ENCODE results near the gene MZT2B.
"Not testable (repeated sequence)": the region's sequence is repeated elsewhere in the genome, so short reads cannot be mapped to it uniquely, and the experiment has no call there.

The MZT2B gene, protein sequence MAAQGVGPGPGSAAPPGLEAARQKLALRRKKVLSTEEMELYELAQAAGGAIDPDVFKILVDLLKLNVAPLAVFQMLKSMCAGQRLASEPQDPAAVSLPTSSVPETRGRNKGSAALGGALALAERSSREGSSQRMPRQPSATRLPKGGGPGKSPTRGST

GRCh38 chr2:130181880-130182682 is at the start of gene MZT2B:
MZT2B (plus strand) TSS chr2:130182262; CDS start chr2:130182283, 21 bp downstream.
- DNase-seq (ENCODE audit: low spot score), result peak; percentile 91

GRCh38 chr2:130135692-130136541 is 46.1 kb upstream of the MZT2B start:
- peak; percentile 51 for DNase-seq (ENCODE audit: low spot score)

GRCh38 chr2:130136546-130136945 is 45.5 kb upstream of the MZT2B start:
- not testable (repeated sequence) for DNase-seq (ENCODE audit: low spot score)

DNA sequence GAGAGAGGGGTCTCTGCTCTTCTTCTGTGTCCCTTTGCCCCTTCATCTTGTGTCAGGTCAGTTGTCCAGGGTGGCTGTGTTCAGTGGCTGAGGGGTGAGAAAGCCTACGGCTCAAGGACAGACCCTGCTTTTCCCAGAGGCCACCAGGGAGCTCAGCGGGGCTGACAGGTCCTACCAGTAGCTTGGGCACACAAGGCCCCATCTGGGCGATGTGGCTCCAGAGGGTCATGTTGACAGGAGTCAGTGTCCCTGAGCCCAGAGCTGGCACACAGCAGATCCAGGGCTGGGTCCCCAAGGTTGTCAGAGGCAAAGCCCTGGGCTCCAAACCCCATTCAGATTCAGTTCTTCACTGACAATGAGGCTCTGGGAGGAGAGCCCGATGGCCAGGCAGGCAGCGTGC is 44.9 kb upstream of the MZT2B start:
- peak; percentile 15 for DNase-seq (ENCODE audit: low spot score)

GRCh38 chr2:130138326-130138725 is 43.7 kb upstream of the MZT2B start:
- peak; percentile 22 for DNase-seq (ENCODE audit: low spot score)

GRCh38 chr2:130138841-130139251 is 43.2 kb upstream of the MZT2B start:
- peak; percentile 38 for DNase-seq (ENCODE audit: low spot score)

GRCh38 chr2:130139331-130140280 is 42.5 kb upstream of the MZT2B start:
- DNase-seq (ENCODE audit: low spot score), result peak; percentile 30

- DNase-seq (ENCODE audit: low spot score), result peak; percentile 20
These were observed 41.5 kb upstream of the MZT2B start for GRCh38 chr2:130140516-130140915.

GRCh38 chr2:130141002-130141401 is 41.1 kb upstream of the MZT2B start:
- DNase-seq (ENCODE audit: low spot score), result peak; percentile 8

- DNase-seq (ENCODE audit: low spot score), result peak; percentile 25
These were observed 40.3 kb upstream of the MZT2B start for GRCh38 chr2:130141645-130142370.

DNA sequence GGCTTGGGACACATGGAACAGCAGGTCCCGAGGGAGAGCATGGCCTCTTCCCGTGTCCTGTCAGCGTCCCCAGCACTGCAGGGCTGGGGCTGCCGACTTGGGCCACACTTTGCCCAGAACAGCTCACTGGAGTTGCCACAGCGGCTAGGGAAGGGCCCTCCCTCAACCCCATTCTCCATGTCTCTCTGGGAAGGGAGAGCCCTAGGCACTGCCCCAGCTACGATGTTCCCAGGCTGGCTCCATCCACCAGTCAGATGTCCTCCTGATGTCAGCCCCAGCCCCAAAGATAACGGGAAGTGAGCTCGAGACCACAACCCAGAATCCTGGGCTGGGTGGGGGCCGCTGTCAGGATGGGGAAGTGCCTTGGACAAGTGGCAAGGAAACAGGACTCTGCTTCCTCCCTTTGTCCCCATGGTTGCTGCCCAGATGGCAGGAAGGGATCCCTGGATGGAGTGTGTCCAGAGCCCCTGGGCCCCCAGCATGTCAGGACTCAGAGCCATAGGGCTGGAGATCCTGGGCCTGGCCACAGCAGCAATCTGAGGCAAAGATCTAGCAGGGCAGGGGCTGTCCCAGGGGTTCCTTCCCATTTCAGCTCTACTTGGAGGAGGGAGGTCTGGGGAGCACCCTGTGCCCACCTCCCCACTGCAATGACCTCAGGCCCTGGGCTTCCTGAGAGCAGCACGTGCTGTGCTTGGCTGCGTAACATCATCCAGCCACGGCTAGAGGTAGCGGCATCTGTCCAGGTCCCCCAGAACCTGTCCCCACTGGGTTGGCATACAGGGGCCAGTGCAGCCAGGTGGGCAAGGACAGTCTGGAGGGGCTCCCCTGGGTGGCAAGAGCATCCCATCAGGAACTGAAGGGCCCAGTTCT is 39.4 kb upstream of the MZT2B start:
- not testable (repeated sequence) for DNase-seq (ENCODE audit: low spot score)

DNA sequence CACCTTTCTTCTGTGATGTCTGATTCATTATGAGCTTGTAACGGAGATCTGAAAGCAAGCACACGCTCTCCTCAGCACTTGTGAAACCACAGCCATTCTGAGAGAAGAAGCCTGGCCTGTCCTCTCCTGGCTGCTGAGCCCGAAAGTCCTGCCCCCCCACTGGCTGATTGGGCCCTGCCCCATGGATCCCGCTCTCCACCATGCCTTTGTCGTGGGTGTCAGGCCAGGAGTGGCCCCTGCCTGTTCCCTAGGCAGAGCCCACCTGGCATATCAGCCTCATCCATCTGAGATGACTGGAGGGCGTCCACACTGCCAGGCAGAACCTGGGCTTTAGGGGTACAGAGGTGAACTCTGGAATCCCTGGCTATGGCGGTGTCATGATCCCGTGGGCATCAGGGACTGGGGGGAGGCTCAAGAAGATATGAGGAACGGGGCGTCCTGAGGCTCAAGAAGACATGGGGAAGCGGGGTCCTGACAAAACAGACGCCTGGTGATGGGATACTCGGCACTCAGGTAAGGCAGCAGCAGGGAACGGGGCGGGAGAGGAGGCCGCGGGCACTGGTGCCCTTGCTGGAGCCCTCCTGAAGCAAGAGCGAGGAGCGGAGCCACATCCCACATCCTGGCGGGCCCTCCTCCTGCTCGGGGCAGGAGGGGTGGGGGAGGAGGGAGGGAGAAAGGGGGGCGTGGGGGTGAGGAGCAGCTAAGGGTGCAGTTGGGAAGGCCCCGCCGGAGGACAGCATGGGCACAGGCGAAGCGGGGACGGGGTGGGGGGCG is 38.6 kb upstream of the MZT2B start:
- DNase-seq (ENCODE audit: low spot score), result not testable (repeated sequence)

DNA sequence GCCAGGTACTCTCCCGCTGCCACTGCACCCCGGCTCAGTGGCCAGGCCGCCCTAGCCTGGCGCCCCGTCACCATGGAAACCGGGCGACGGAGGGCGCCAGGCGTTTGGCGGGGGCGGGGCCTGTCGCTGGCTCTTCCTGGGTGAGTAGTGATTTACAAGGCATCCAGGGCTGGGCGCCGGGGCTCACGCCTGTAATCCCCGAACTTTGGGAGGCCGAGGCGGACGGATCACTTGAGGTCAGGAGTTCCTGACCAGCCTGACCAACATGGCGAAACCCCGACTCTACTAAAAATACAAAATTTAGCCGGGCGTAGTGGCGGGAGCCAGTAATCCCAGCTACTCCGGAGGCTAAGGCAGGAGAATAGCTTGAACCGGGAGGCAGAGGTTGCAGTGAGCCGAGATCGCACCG is 37.1 kb upstream of the MZT2B start, which contains the start of gene CCDC74B:
Gene CCDC74B (minus strand): TSS at position 107 of the 409 bp plus-strand sequence. CDS start 116 bp downstream, outside the sequence.
- not testable (repeated sequence) for DNase-seq (ENCODE audit: low spot score)

DNA sequence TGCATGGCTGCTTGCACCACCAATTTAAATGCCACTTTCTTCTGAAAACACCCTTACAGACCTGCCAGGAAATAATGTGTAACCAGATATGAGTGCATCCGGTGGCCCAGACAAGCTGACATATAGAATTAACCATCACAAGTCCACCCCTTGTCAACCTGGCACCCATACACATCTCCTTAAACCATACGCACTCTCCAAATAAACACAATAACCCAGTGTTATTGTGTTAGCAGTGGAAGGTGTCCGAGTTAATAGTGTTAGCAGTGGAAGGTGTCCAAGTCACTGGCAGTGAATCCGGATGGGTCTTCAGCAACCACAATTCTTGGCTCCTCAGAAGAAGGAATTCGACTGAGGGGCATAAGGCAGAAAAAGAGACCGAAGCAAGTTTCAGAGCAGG is 33.5 kb upstream of the MZT2B start:
- DNase-seq (ENCODE audit: low spot score), result not testable (repeated sequence)

DNA sequence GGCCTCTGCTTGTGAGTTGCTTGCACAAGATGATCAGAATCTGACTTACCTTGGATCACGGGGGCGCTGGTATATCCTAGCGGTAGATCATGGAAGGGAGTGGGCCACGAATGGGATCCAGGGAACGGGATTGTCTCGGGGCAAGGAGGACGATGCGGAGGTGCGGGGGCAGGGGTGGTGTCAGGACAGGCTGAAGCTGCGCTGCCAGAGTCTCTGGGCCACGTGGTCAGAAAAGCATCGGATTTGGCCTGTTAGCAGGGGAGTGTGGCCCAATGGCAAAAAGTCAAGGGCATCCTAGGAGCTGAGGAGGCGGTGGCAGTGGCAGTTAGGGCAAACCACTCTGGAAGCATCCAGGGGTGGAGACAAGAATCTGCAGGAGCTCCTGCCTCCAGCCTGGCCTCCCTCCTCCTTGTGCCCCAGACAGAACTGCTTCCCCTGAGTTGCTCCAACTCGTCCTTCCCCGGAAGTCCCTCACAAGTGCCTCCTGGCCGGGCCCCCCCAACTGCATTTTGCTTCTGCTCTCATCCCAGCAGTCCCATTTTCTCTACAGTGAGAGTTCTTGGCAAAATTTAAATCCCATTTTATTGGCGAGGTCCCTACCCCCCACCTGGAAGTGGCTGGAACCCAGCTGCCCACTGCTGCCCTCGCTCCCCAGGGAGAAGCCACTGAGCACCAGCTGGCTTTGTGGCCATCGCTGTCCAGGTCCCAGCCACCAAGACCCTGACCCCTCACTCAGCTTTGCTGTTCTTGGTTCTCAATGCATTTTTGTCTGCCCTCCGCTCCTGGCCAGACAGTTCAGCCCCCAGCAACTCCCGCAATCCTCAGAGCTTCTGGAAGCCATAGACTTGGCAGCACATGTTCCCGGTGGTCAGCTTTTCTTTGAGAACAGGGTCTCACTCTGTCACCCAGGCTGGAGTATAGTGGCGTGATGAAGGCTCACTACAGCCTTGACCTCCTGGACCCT is 31.6 kb upstream of the MZT2B start:
- no peak for DNase-seq (ENCODE audit: low spot score)

DNA sequence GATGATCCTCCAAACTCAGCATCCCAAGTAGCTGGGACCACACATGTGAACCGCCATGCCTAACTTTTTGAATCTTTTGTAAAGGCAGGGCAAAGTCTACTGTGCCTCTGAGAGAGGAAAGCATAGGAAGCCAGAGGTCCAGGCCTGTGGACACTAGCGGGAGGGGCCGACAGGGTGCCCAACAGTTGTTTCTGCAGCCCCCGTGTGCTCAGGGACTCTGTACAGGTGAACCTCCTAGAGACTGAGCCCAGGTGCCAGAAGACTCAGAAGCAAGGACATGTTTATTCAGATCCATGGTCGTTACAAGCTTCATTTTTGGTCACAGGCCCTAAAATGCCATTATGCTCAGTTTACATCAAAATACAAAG is 30.9 kb upstream of the MZT2B start:
- DNase-seq (ENCODE audit: low spot score), result not testable (repeated sequence)

DNA sequence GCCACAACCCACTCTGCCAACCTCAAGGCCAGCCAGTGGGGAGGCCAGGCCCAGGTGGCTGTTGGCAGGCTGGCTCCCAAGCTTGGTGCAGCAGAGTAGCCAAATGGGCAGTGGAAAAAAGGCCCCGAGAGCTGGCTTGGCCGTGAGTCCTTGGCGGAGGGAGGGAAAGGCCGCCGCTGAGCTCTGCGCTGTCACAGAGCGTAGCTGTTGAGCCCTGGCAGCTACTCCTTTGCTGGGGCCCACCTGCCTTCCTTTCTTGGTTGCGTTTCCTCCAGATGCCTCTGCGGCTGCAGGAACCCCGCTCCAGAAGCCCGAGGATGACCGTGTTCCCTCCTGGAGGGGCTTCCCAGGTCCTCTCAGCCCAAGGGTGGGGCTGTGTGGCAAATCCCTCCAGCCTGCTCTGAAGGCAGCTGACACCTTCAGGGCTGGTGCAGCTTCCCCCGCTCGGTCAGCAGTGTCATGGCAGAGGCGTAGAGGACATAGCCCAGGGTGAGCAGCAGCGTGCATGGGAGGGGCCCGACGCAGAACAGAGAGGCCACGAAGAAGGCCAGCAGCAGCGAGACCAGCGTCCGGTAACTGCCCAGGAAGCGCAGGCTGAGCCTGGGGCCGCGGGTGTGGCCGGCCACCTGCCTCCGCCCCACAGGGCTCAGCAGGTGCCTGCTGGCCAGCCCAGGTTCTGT is 29.8 kb upstream of the MZT2B start:
- DNase-seq (ENCODE audit: low spot score), result not testable (repeated sequence)

Measured in left forelimb (tissue), 1 donor.